ENCODE results near the gene FBXW11.

FBXW11 gene

GRCh38 chr5:171937351-171937750 is 69.1 kb downstream of the FBXW11 start:
- no peak overlapping the region for H3K4me3 ChIP-seq (ENCODE audit: low read depth, low read length)
- TF ChIP-seq CTCF (IDR thresholded peaks at IDR 0.05; ENCODE audit: control insufficient read depth, extremely low read depth, insufficient read depth) = no peak
- no peak for DNase-seq (ENCODE audit: low read depth)

DNA sequence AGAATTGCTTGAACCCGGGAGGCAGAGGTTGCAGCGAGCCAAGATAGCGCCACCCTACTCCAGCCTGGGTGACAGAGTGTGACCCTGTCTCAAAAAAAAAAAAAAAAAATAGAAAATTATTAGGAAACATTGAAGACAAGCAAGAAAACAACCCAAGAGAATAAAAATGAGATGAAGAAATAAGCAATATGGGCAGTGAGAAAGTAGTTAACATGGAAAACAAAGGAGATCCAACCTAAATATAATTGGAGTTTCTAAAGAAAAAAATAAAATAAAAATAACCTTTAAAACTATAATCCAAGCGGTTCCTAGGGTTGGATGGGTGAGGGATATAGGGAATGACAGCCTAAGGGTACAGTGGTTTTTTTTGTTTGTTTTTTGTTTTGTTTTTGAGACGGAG is 71.9 kb downstream of the FBXW11 start:
- TF ChIP-seq CTCF (IDR thresholded peaks at IDR 0.05; ENCODE audit: control insufficient read depth, extremely low read depth, insufficient read depth) = no peak
- no peak overlapping the region for H3K4me3 ChIP-seq (ENCODE audit: low read depth, low read length)
- DNase-seq (ENCODE audit: low read depth) = no peak

GRCh38 chr5:171931163-171931562 is 75.3 kb downstream of the FBXW11 start:
- no peak for DNase-seq (ENCODE audit: low read depth)
- TF ChIP-seq CTCF (IDR thresholded peaks at IDR 0.05; ENCODE audit: control insufficient read depth, extremely low read depth, insufficient read depth) = no peak
- no peak overlapping the region for H3K4me3 ChIP-seq (ENCODE audit: low read depth, low read length)

DNA sequence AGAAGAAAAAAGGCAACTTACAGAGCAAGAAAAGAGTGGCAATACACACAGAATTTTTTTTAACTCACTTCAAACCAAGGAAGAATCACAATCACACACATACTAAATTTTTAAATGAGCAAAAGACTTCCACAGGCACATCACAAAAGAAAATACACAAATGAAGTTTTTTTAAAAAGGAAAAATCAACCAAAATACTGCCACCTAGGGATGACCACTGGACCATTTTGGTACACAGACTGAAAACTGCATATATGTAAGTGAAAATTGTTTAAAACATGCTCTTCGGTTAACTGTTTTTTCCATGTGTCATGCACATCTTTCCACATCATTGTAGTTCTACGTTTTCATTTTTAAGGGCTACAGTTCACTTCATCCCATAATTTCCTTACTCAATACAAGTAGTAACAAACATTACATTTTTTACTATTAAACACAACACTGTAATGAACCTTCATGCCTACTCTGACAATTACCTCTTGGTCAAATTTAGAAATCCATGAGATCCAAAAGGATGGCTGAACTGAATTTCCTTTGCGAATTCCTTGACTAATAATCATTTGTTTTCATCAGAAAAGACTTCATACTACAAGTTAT is 79.0 kb downstream of the FBXW11 start:
- no peak overlapping the region for H3K4me3 ChIP-seq (ENCODE audit: low read depth, low read length)
- TF ChIP-seq CTCF (IDR thresholded peaks at IDR 0.05; ENCODE audit: control insufficient read depth, extremely low read depth, insufficient read depth) = 0 out of 2 replicates have a peak, but pooled peaks have one; percentile 11
- DNase-seq (ENCODE audit: low read depth) = no peak

DNA sequence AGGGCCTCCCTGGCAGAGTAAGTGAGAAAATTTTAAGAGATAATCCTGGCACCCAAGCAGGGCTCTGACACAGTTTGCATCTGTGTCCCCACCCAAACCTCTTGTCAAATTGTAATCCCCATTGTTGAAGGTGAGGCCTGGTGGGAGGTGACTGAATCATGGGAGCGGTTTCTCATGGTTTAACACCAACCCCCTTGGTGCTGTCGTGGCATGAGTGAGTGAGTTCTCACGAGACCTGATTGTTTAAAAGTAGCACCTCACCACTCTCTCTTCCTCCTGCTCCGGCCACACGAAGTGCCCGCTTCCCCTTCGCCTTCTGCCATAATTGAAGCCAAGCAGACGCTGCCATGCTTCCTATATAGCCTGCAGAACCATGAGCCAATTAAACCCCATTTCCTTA is 80.1 kb downstream of the FBXW11 start:
- TF ChIP-seq CTCF (IDR thresholded peaks at IDR 0.05; ENCODE audit: control insufficient read depth, extremely low read depth, insufficient read depth) = no peak
- no peak for DNase-seq (ENCODE audit: low read depth)
- no peak overlapping the region for H3K4me3 ChIP-seq (ENCODE audit: low read depth, low read length)

DNA sequence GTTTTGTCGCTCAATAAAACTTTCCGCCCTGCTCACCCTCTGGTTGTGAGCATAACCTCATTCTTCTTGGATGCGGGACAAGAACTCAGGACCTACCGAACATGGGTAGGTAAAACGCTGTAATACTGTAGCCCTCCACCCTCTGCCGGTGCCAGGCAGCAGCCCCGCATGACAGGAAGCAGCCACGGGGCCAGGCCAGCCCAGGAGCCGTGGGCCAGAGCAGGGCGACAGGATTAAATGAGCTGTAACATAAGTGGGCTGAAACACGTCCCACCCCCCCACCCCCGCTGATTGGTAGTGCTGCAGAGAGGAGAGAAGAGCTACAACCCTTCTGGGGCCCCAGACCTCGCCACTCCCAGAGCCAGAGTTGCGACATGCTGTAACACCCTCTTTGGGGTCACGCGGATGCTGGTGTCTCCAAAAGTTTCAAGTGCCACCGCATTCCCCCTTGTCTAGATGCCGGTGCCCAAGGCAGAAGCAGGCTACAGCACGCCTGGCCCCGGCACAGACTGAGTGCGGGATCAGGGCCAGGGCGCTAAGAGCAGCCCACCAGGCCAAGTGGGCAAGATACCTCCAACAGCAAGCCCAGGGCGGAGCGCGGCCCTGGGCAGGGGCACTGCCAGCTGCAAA is 81.8 kb downstream of the FBXW11 start:
- no peak for TF ChIP-seq CTCF (IDR thresholded peaks at IDR 0.05; ENCODE audit: control insufficient read depth, extremely low read depth, insufficient read depth)
- no peak overlapping the region for H3K4me3 ChIP-seq (ENCODE audit: low read depth, low read length)
- DNase-seq (ENCODE audit: low read depth) = no peak

All from LNCaP clone FGC (cell line).